ENCODE data around the gene PLEK. TPM values are rescaled to one million over a fixed set of nuclear protein-coding genes. Genes with fewer than 3 reads are reported as not detected.

The PLEK gene
- total and polyA plus RNA-seq, 2 experiments from 2014 or later = 0.92 to 0.93 TPM

GRCh38 chr2:68333931-68334330, 31.2 kb upstream of the PLEK start:
- Histone ChIP-seq H3K4me3 (no peak overlapping the region), H3K4me2 (no peak overlapping the region), H3K79me2 (no peaks in the 10 kb centered on the region), H3K9me2 (replicated peaks; ENCODE audit: insufficient read depth) (no peaks in the 10 kb centered on the region), H3K4me1 (ENCODE audit: insufficient read depth) (no peaks in the 10 kb centered on the region), H3K9me3 (ENCODE audit: low read depth) (no peaks in the 10 kb centered on the region), H3K36me3 (replicated peaks; ENCODE audit: insufficient read depth, low read depth) (no peaks in the 10 kb centered on the region), H2AFZ (no peak overlapping the region), H3K27me3 (no peaks in the 10 kb centered on the region), H3K27ac (no peak overlapping the region), H4K20me1 (ENCODE audit: insufficient read depth, poor library complexity, severe bottlenecking) (no peaks in the 10 kb centered on the region)
- 61% methylated on average over 3 of the region's 3 CpGs for WGBS (ENCODE audit: low lambda C conversion rate, missing lambda C conversion rate)
- TF ChIP-seq EZH2phosphoT487 (IDR thresholded peaks at IDR 0.05; ENCODE audit: low read depth, severe bottlenecking, unreplicated experiment) (no peak), EZH2 (IDR thresholded peaks at IDR 0.05; ENCODE audit: borderline replicate concordance) (no peak), CTCF (IDR thresholded peaks at IDR 0.05; ENCODE audit: poor library complexity) (no peak)
- no peak for DNase-seq (ENCODE audit: low spot score)

GRCh38 chr2:68336192-68336591, 28.9 kb upstream of the PLEK start:
- H2AFZ ChIP-seq = no peak overlapping the region
- 84% methylated on average over 1 of the region's 1 CpG for WGBS (ENCODE audit: low lambda C conversion rate, missing lambda C conversion rate)
- DNase-seq (ENCODE audit: low spot score) = no peak
- no peaks in the 10 kb centered on the region for H3K79me2 ChIP-seq
- no peaks in the 10 kb centered on the region for H3K9me3 ChIP-seq (ENCODE audit: low read depth)
- H3K36me3 ChIP-seq (replicated peaks; ENCODE audit: insufficient read depth, low read depth) = no peaks in the 10 kb centered on the region
- H3K4me3 ChIP-seq = no peak overlapping the region
- TF ChIP-seq EZH2phosphoT487 (IDR thresholded peaks at IDR 0.05; ENCODE audit: low read depth, severe bottlenecking, unreplicated experiment) (no peak), CTCF (IDR thresholded peaks at IDR 0.05; ENCODE audit: poor library complexity) (no peak), EZH2 (IDR thresholded peaks at IDR 0.05; ENCODE audit: borderline replicate concordance) (no peak)
- no peaks in the 10 kb centered on the region for H3K4me1 ChIP-seq (ENCODE audit: insufficient read depth)
- H3K4me2 ChIP-seq = no peak overlapping the region
- H3K9me2 ChIP-seq (replicated peaks; ENCODE audit: insufficient read depth) = no peaks in the 10 kb centered on the region
- H3K27me3 ChIP-seq = peaks cover 12% of the 10 kb centered on the region
- no peak overlapping the region for H3K27ac ChIP-seq
- no peaks in the 10 kb centered on the region for H4K20me1 ChIP-seq (ENCODE audit: insufficient read depth, poor library complexity, severe bottlenecking)

- DNase-seq (ENCODE audit: low spot score) = no peak
- Histone ChIP-seq H3K9me2 (replicated peaks; ENCODE audit: insufficient read depth) (no peaks in the 10 kb centered on the region), H4K20me1 (ENCODE audit: insufficient read depth, poor library complexity, severe bottlenecking) (no peaks in the 10 kb centered on the region), H3K4me3 (no peak overlapping the region), H3K79me2 (no peaks in the 10 kb centered on the region), H3K4me1 (ENCODE audit: insufficient read depth) (no peaks in the 10 kb centered on the region), H3K27me3 (peaks cover 21% of the 10 kb centered on the region), H3K4me2 (no peak overlapping the region), H3K27ac (no peak overlapping the region), H3K9me3 (ENCODE audit: low read depth) (no peaks in the 10 kb centered on the region), H3K36me3 (replicated peaks; ENCODE audit: insufficient read depth, low read depth) (no peaks in the 10 kb centered on the region), H2AFZ (no peak overlapping the region)
- WGBS (ENCODE audit: low lambda C conversion rate, missing lambda C conversion rate) = 66% methylated on average over 5 of the region's 5 CpGs
- TF ChIP-seq EZH2 (IDR thresholded peaks at IDR 0.05; ENCODE audit: borderline replicate concordance) = no peak
- no peak for TF ChIP-seq EZH2phosphoT487 (IDR thresholded peaks at IDR 0.05; ENCODE audit: low read depth, severe bottlenecking, unreplicated experiment)
- TF ChIP-seq CTCF (IDR thresholded peaks at IDR 0.05; ENCODE audit: poor library complexity) = no peak
Measured at GRCh38 chr2:68340226-68341061, 24.6 kb upstream of the PLEK start.

Measured in hepatocyte (in vitro differentiated cells).